ENCODE measurements around the gene WNT7A.

The WNT7A gene

GRCh38 chr3:13884851-13885703 lies 5.2 kb upstream of the WNT7A start:
- peak in 2 of 3 donors; percentile 27 to 39 for DNase-seq

- no peak for DNase-seq
Observed at GRCh38 chr3:13883681-13884080, 3.8 kb upstream of the WNT7A start.

DNA sequence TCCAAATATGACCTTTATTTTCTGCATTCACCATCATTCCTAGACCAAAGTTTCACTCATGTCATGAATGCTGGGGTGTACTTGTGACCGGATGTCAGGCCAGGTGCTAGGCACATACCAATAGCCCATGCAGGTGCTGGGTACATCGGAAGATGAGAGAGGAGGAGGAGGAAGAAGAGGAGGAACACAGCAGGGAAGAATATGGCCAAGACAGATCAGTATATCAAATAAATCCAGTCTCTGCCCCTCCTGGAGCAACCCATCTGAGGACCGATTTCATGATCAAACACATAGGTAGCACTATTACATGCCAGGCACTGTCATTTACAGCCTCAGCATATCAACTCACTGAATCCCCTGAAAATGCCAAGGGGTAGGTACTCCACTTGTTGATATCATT lies 3.0 kb upstream of the WNT7A start:
- DNase-seq, result no peak

GRCh38 chr3:13881536-13882410 lies 1.9 kb upstream of the WNT7A start:
- DNase-seq, result no peak

DNA sequence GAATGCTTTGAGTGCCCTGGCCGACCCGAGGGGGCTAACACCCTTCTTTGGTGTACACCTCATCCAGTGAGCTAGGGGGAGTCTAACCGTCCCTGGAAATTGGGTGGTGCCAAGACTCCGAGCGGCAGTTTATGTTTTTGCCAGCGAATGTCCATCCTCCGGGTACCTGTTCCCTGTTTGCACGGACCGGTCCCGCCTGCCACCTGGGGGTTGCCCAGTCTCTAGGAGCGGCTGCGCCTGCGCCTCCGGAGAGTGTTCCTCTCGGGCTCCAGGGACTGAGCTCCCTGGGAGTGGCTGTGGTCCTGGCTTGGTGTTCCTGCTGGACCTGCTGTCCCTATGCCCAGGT lies 913 bp upstream of the WNT7A start:
- DNase-seq, result no peak

- DNase-seq, result peak in 1 of 3 donors; percentile 19
Observed at GRCh38 chr3:13879102-13879945, 547 bp downstream of the WNT7A start.

DNA sequence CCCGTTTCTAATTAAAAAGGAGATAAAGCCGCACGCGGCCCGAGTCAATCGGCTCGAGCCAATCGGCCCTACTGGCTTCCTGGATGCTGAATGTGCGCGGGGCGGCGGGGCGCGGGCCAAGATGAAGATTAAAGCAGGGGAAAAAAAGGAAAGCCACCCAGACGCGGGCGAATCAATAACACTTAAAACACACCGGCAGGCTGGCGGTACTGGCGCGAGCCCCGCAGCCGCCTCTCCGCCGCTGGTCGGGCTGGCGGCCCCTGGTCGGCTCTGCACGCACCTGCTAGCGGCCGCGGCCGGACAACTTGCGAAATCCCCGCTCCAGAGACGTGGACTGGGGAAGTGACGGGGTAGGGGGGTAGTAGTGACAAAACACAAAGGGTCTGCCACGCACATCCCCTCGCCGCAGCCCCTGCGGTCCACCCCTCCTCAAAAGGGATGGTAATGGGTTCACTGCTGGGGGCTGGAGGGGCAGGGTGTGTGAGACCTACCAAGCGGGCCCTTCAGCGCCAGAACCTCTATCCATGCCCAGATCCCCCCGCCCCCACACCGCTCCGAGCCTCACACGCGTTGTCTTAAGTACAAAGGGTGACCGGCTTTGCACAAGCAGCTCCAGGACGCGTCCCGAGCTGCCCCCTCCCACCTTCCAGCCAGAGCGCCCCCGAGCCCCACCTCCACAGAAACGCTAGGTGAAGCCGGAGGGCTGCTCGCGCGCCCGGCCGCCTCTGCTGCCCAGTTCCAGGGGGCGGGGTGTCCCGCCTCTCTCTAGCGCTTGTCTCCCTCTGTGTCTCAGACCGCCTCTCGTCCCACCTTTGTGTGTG lies 1.4 kb downstream of the WNT7A start:
- DNase-seq, result peak in 2 of 3 donors; percentile 4 to 17

- no peak for DNase-seq
Observed at GRCh38 chr3:13877911-13878280, 2.0 kb downstream of the WNT7A start.

- DNase-seq, result no peak
Observed at GRCh38 chr3:13876451-13877100, 3.3 kb downstream of the WNT7A start.

GRCh38 chr3:13874891-13875290 lies 5.0 kb downstream of the WNT7A start:
- DNase-seq, result no peak

DNA sequence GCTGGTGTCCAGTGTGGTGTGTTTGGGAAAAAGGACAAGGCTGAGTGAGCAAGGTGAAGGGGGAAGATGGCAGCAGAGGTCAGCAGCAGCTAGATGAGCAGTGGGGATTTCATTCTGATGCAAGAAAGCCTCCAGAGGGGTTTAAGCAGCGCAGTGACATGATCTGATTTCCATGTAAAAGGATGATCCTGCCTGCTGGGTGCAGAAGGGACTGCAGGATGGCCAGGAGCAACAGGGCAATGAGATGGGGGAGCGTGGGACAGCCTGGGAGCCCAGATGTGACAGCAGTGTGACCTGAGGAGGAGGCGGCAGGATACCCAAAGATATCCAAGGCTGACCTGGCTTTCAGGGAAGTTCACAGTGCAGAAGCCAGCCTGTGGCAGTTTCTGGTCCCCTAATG lies 6.1 kb downstream of the WNT7A start:
- DNase-seq, result no peak

- DNase-seq, result no peak
Observed at GRCh38 chr3:13872451-13872850, 7.4 kb downstream of the WNT7A start.

DNA sequence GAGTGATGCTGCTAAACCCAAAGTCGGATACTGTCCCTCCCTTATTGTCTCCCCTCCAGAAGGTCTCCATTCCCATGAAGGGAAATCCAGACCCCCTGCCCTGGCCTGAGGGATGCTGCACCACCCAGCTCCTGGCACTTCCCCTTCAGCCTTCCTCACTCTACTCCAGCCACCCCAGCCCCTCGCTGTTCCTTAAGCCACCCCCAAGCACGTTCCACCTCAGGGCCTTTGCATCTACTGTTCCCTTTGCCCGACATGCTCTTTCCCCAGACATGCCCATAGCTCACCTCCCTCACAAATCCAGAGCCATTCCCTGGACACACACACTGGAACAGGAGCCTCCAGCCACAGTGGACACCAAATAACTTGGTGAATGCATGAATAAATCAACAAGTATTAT lies 8.1 kb downstream of the WNT7A start:
- DNase-seq, result no peak

GRCh38 chr3:13870902-13871301 lies 9.0 kb downstream of the WNT7A start:
- no peak for DNase-seq

DNA sequence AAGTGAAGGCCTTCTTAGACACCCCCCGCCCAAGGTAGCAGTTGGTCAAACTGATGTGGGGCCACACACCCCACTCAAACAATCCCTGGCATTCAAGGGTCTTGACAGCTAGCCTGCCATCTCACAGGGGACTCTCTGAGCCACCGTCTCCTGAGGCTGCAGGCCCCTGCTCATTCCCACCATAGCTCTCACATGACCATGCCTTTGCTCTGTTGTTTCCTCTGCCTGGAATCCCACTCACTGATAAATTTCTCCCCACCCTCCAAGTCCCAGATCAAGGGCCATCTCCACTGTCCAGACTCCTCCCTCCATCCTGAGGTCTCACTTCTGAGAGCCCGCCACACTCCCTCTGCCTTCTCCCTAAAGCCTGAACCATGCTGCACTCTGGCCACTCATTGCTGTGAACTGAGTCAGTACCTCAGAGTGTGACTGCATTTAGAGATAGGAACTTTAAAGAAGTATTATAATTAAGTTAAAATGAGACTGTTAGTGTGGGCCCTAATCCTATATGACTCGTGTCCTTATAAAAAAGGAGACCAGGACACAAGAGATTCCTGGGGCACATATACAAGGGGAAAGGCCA lies 10.0 kb downstream of the WNT7A start:
- DNase-seq, result no peak

GRCh38 chr3:13868844-13869724 lies 10.8 kb downstream of the WNT7A start:
- DNase-seq, result no peak

DNA sequence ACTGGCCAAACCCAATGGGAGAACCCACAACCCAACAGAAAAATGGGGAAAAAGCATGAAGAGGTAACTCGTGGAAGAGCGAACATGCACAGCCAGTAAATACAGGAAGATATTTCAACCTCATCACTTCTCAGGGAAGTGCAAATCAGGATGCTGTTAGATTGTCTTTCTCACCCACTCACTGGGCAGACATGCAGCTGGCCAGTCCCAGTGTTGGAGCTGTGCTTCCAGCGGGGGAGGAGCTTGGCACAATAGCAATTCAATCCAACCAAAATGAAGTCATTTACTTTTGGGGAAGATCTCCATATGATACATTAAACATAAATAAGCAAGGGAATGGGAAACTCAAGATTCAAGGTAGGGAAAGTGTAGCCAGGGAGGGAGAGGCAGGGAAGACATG lies 12.1 kb downstream of the WNT7A start:
- DNase-seq, result no peak

- no peak for DNase-seq
Observed at GRCh38 chr3:13866041-13866965, 13.6 kb downstream of the WNT7A start.

DNA sequence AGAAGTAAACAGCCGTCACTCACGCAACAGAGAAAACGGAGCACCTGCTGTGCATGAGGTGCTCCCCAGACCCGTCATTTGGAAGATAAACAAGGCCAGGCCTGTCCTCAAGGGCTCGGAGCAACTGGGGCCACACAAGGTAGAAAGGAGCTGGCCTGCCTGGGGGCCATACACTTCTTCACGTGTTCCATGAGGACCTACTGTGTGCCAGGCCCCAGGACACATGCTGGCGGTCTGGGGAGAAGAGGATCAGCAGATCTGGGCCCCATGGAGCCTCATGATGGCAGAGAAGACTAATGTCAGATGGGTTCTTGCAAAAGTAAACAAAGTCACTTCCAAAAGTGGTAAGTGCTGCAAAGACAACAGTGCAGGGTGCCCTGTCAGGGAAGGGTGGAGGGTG lies 14.3 kb downstream of the WNT7A start:
- DNase-seq, result no peak

All from suppressor macrophage treated with lipopolysaccharide for 1 hour (primary cell).